ENCODE data around the gene SIRT5.

Gene SIRT5

DNA sequence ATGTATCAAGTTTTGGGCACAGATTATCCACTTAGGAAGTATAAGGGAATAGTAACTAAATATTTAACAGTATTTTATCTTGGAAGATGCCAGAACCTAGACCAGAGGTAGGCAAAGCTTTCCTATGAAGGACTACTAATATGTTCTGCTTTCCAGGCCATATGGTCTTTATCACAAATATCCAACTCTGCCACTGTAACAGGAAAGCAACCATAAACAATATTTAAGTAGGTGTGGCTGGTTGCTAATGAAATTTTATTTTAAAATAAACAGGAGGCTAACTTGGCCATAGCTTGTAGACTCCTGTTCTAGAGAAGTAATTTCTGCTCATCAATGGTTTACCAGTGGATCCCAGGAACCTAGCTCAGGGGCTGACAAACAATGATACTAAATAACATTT lies 80.1 kb downstream of the SIRT5 start:
- no peaks in the 10 kb centered on the region for H3K36me3 ChIP-seq (ENCODE audit: control insufficient read depth, insufficient read depth, low read length)
- H3K4me3 ChIP-seq (ENCODE audit: low read length): no peak overlapping the region
- H3K9ac ChIP-seq (ENCODE audit: low read length): no peak overlapping the region
- no peaks in the 10 kb centered on the region for H3K27me3 ChIP-seq (ENCODE audit: control insufficient read depth, insufficient read depth, low read length)
- no peaks in the 10 kb centered on the region for H3K4me1 ChIP-seq (ENCODE audit: control insufficient read depth, insufficient read depth, low read length)
- H3K9me3 ChIP-seq (ENCODE audit: control insufficient read depth, low read length): no peaks in the 10 kb centered on the region

GRCh38 chr6:13655700-13656099 lies 81.3 kb downstream of the SIRT5 start:
- Histone ChIP-seq H3K4me1 (ENCODE audit: control insufficient read depth, insufficient read depth, low read length) (no peaks in the 10 kb centered on the region), H3K36me3 (ENCODE audit: control insufficient read depth, insufficient read depth, low read length) (no peaks in the 10 kb centered on the region), H3K4me3 (ENCODE audit: low read length) (no peak overlapping the region), H3K9me3 (ENCODE audit: control insufficient read depth, low read length) (no peaks in the 10 kb centered on the region), H3K27me3 (ENCODE audit: control insufficient read depth, insufficient read depth, low read length) (no peaks in the 10 kb centered on the region), H3K9ac (ENCODE audit: low read length) (no peak overlapping the region)

DNA sequence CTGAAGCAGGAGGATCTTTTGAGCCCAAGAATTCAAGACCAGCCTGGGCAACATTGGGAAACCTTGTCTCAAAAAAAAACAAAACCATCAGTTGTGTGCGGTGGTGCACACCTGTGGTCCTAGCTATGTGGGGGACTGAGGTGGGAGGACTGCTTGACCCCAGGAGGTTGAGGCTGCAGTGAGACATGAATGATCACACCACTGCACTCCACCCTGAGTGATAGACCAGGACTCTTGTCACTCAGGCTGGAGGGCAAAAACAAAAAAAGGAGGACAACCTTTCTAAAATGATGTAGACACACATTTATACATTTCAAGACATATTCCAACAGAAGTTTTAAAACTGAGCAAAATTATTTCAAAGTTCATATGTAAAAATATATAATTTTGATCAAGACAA lies 85.9 kb downstream of the SIRT5 start:
- Histone ChIP-seq H3K9ac (ENCODE audit: low read length) (no peak overlapping the region), H3K4me3 (ENCODE audit: low read length) (no peak overlapping the region), H3K4me1 (ENCODE audit: control insufficient read depth, insufficient read depth, low read length) (no peaks in the 10 kb centered on the region), H3K36me3 (ENCODE audit: control insufficient read depth, insufficient read depth, low read length) (no peaks in the 10 kb centered on the region), H3K27me3 (ENCODE audit: control insufficient read depth, insufficient read depth, low read length) (no peaks in the 10 kb centered on the region), H3K9me3 (ENCODE audit: control insufficient read depth, low read length) (no peaks in the 10 kb centered on the region)

GRCh38 chr6:13660893-13661292 lies 86.5 kb downstream of the SIRT5 start:
- no peaks in the 10 kb centered on the region for H3K9me3 ChIP-seq (ENCODE audit: control insufficient read depth, low read length)
- H3K4me1 ChIP-seq (ENCODE audit: control insufficient read depth, insufficient read depth, low read length): no peaks in the 10 kb centered on the region

GRCh38 chr6:13661647-13662046 lies 87.2 kb downstream of the SIRT5 start:
- H3K36me3 ChIP-seq (ENCODE audit: control insufficient read depth, insufficient read depth, low read length): no peaks in the 10 kb centered on the region
- H3K27me3 ChIP-seq (ENCODE audit: control insufficient read depth, insufficient read depth, low read length): no peaks in the 10 kb centered on the region
- H3K9ac ChIP-seq (ENCODE audit: low read length): no peak overlapping the region
- peaks cover 5% of the 10 kb centered on the region for H3K4me1 ChIP-seq (ENCODE audit: control insufficient read depth, insufficient read depth, low read length)
- no peak overlapping the region for H3K4me3 ChIP-seq (ENCODE audit: low read length)
- no peaks in the 10 kb centered on the region for H3K9me3 ChIP-seq (ENCODE audit: control insufficient read depth, low read length)

More at GRCh38 chr6:13660893-13661292, 86.5 kb downstream of the SIRT5 start:
- H3K36me3 ChIP-seq (ENCODE audit: control insufficient read depth, insufficient read depth, low read length): no peaks in the 10 kb centered on the region
- H3K27me3 ChIP-seq (ENCODE audit: control insufficient read depth, insufficient read depth, low read length): no peaks in the 10 kb centered on the region
- no peak overlapping the region for H3K9ac ChIP-seq (ENCODE audit: low read length)
- H3K4me3 ChIP-seq (ENCODE audit: low read length): no peak overlapping the region

DNA sequence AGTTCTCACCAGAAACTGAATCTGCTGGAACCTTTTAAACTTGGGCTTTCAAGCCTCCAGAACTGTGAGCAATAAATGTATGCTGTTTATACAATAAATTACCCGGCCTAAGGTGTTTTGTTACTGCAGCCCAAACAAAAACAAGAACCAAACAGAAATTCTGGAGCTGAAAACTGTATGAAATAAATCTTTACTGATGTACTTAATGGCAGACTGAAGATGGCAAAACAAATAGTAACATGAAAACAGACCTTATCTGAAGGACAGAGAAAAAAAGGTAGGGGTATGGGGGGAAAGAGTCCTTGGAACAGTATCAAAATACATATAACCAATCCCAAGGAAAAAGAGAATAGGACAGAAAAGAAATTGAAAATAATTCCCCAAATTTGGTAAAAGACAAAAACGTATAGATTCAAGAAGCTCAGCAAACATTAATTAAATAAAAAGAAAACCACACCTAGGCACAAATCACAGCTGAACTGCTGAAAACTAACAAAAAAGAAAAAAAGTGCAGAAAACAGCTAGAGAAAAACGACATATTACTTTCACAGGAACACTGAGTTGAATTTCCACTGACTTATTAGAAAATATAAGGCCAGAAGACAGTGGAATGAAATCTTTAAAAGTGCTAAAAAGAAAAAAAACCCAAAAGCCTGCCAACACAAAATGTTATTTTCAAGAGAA lies 88.4 kb downstream of the SIRT5 start:
- Histone ChIP-seq H3K9ac (ENCODE audit: low read length) (no peak overlapping the region), H3K4me3 (ENCODE audit: low read length) (no peak overlapping the region), H3K27me3 (ENCODE audit: control insufficient read depth, insufficient read depth, low read length) (no peaks in the 10 kb centered on the region), H3K9me3 (ENCODE audit: control insufficient read depth, low read length) (no peaks in the 10 kb centered on the region), H3K36me3 (ENCODE audit: control insufficient read depth, insufficient read depth, low read length) (no peaks in the 10 kb centered on the region), H3K4me1 (ENCODE audit: control insufficient read depth, insufficient read depth, low read length) (peaks cover 9% of the 10 kb centered on the region)

DNA sequence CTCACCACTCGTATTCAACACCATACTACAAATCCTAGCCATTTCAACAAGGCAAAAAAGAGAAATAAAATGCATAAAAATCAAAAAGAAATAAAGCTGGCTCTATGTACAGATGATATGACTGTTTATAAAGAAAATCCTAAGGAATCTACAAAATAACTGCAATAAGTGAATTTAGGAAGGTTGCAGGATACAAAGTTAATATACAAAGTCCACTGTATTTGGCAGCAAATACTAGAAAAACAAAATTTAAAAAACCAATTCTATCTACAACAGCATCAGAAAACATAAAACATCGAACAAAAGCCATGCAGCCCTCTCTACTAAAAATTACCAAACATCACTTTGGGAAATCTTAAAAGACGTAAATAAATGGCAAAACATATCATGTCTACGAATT lies 89.6 kb downstream of the SIRT5 start:
- Histone ChIP-seq H3K9me3 (ENCODE audit: control insufficient read depth, low read length) (no peaks in the 10 kb centered on the region), H3K4me1 (ENCODE audit: control insufficient read depth, insufficient read depth, low read length) (peaks cover 9% of the 10 kb centered on the region), H3K9ac (ENCODE audit: low read length) (no peak overlapping the region), H3K27me3 (ENCODE audit: control insufficient read depth, insufficient read depth, low read length) (no peaks in the 10 kb centered on the region), H3K4me3 (ENCODE audit: low read length) (no peak overlapping the region), H3K36me3 (ENCODE audit: control insufficient read depth, insufficient read depth, low read length) (no peaks in the 10 kb centered on the region)

Measured in mucosa of stomach (tissue), 1 donor.